AG08396 (cell line): Measurements from ENCODE around the gene TMEM132A.

Experiments
- DNase-seq: peaks from one replicate; pipeline ENCODE4 v3.0.0; 2012; ENCODE audit warnings: low spot score, mixed read lengths

The TMEM132A gene

DNA sequence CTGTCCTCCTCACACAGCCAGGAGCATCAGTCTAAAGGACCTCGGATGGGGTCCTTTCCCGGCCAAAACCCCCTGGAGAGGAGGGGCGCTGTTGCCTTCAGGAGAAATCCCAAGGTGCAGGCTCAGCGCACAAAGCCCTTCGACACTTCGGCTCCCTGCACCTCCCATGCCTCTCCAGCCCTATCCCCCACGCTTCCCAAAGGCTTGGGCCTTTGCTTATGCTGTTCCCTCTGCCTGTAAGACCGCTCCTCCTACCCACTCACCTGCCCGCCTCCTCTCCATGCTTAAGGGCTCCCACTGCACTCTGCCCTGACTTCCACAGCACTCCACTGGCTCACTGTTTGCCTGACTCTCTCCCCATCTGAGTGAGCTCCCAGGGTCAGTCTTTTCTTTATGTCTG is 14.2 kb downstream of the TMEM132A start:
- DNase-seq: no peak

DNA sequence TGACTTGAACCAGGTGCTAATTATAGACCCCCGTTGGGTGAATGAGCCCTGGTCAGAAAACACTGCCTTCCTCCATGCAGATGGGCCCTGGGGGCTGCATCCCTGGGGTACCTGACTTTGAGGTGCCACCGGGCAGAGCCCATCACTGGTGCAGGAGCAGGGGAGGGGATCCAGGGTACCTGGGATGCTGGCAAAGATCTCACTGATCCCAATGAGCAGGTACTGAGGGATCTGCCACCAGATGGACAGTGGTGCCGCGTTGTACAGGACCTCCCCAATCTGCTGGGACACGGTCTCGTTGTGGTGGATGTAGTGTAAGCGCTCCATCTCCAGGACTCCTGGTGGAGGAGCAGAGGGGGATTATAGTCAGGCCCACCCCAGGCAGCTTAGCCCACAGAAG is 15.0 kb downstream of the TMEM132A start:
- no peak for DNase-seq

DNA sequence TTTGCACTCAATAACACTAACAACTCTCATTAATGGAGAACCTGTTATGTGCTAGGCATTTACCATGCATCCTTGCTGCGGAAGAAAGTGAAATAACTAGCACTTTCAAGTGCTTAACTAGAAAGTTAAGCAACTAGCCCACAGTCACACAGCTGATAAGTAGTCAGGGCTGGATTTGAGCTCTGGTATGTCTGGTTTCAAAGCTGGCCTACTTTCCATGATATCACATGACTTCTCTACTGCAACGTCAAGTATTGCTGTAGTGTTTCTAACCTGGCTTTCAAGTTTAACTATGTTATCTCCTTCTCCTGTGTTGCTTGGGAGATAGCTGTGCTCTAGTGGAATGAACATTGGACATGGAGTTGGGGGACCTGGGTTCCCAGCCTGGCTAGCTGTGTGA is 15.6 kb downstream of the TMEM132A start:
- DNase-seq: no peak

DNA sequence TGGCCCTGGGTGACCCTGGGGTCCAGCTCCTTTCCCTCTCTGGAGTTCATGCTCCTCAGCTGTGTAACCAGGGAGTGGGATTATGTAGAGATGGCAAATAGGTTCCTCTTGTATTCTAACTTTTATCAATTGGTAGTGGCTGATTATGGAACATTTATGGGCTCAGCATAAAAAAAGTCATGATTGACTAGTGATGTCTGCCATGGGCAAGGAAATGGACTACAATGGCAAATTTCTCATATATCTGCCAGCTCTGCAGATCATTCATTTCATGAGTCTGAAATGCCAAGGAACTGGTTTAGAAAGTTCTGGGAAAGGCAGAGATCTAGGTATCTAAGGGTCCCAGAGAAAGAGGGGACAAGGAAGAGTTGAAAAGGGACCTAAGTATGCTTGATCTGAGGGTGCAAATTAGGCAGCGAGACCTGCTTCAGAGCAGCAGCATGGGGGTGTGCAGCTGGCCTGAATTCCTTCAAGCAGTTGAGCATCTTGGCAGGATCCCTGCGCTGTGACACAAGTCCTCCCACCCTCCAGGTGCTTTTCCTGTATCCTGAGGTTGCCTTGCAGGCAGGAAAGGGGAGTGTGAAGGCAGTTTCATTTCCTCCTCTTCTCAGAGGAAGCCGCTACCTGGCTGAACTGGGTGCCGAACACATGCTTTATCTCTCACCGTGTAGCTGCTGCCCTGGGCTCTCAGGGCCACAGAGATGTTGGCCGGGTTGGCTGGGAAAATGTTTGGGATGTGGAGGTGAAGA is 17.3 kb downstream of the TMEM132A start:
- DNase-seq: no peak

DNA sequence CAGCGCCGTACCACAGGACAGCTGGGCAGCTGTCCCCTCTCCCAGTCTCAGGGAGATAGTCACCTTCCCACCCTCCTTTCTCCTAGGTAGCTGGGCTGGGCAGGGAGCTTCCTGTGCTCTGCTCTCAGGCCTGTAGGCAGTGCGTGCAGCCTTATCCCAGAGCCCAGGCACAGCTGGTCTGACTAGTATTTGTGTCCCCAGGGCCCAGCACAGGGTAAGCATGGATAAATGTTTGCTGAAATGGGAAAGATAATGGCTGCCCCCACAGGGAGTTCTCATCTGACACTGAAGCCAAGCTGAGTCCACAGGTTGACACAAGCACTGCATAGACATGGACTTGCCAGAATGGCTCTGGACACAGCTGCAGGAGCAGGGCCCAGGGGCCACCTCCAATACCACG is 18.0 kb downstream of the TMEM132A start:
- DNase-seq: no peak

DNA sequence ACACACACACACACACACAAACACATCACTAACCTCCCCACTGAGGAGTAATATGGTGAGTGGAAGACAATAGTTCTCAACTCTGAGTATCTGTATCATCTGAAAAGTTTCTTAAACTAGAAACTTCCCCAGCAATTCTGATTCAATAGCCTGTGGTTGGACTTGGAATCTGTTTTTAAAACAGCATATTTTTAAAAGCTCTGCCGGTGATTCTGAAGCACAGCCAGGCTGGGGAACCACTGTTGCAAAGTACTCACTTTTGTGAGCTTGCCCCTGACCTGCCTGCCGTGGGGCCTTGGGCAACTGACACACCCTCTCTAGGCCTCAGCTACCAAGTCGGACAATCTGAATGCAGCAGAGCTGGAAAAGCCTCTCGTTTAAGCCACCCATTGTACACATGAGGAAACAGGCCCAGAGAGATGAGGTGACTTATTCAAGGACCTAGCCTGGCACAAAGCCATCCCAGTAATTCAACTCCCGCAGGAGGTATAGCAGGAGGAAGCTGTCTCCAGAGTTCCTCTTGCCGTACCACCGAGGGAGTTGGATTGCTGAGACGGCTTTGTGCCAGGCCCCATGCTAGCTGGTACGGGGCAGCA is 18.8 kb downstream of the TMEM132A start:
- DNase-seq: no peak

DNA sequence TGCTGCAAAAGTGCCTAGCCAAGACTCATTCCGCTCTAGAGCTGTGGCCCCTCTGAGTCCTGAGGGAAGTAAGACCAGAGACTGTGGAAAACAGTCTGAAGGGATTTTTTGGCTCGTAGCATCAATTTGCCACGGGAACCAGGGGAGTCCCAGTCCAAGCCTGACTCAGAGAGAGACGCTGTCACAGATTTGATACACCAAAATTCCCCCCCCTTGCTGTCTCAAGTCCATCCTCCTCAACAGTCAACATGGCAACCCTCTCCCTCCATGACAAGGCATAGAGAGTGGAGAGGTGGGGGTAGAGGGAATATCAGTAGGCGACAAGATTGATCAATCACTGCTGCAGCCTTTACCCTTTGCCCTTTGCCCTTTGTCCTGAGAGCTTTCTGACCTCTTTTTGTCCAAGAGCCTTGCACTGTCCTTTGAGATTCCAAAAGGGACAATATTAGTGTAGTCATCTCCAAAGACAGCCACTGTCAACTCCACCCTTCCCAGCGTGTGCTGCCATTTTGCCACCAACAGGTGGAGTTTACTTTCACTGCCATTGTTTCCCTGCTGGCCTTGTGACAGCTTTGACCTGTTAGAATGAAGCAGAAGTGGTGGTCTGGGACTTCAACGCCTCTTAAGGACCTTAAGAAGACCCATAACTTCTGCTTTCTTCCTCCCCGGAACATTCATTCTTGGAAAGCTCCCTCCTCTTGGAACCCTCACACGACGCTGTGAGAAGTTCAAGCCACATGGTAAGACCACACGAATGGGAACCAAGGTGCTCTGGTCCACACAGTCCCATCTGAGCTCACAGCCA is 20.4 kb downstream of the TMEM132A start:
- DNase-seq: no peak

DNA sequence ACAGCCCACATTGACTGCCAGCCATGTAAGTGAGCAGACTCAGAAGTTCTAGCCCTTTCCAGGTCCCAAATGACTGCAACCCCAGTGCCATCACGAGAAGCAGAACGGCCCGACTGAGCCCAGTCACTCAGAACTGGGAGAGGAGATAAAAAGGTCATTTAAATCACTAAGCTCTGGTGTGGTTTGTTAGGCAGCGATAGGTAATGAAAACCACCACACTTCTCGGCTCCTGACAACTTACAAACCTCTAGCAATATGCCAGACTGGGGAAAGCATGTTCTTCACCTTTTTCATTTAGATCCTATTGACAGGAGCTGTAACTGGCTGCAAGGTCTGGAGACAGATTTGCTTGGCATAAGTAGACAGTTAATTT is 21.0 kb downstream of the TMEM132A start:
- no peak for DNase-seq

DNA sequence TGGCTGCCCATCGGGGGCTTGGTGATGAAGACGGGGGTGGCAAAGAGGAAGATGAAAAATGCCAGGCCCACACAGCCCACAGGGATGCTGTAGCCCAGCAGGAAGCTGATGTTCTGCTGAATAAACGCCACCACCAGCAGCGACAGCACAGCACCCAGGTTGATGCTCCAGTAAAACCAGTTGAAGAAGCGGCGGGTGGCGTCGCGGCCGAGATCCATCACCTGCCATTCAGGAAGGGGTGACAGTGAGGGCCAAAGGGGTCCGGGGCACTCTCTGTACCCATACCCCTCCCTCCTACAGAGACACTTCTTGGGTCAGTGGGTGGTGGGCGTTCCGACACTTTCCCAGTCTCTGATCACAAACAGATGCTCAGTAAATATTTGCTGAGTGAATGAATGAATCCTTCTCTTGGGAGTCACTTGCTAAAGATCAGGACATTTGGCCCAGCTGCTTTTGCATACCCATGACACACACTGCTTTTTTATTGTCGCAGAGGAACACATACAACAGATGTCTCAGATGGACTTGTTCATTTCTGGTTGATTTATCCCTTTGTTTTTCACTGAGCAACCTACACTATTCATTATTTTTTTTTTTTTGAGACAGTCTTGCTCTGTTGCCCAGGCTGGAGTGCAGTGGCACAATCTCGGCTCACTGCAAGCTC is 22.5 kb downstream of the TMEM132A start:
- DNase-seq: no peak

DNA sequence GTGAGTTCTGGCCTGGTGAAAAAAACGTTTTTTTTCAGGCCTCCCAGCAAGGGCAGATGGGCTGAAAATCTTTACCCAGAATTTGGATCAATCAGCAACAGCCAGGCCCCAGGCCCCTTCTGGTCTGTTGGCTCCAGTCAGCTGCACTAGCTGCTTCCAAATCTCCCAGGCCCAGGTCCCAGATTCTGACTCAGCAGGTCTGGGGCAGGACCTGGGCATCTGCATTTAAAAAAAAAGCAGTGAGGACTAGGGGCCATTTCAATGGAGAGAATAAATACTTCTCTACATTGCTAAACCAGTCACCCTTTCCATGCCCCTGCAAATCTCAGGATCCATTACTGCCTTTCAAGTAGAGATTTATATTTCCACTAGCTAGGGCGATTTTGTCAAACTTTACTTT is 23.4 kb downstream of the TMEM132A start:
- no peak for DNase-seq

DNA sequence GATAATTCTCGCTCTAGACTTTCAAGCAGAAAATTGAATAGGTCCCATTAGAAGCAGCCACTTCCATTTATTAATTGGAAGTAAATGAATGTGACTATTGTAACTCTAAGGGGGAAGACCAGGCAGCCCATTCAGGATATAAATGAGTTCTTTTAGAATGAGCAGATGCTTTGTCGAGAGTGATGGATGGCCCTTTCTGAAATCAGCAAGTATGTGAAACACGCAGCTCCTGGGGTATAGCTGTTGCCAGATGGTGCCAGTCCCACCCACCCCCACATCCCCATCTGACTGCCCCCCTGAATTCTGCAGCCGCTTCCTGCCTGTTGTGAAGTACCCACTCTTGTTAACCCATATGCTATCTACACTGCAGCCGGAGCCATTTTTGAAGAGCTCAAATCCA is 24.0 kb downstream of the TMEM132A start:
- DNase-seq: no peak

DNA sequence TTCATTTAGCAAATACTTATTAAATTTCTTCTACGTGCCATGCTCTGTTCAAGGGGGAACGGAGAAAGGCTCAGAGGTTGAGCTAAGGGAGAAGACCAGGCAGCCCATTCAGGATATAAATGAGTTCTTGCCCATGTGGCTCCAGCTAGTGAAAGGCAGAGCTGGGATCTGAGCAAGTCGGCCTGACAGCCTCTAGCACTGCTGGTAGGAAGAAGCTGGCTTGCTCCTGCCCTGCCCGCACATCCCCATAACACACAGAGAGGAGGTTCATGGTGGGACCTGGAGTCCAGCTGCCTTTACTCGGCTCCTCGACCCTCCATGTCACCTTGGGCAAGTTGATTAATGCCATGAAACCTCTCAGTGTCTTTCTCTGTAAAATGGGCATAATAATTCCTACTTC is 25.8 kb downstream of the TMEM132A start:
- no peak for DNase-seq

DNA sequence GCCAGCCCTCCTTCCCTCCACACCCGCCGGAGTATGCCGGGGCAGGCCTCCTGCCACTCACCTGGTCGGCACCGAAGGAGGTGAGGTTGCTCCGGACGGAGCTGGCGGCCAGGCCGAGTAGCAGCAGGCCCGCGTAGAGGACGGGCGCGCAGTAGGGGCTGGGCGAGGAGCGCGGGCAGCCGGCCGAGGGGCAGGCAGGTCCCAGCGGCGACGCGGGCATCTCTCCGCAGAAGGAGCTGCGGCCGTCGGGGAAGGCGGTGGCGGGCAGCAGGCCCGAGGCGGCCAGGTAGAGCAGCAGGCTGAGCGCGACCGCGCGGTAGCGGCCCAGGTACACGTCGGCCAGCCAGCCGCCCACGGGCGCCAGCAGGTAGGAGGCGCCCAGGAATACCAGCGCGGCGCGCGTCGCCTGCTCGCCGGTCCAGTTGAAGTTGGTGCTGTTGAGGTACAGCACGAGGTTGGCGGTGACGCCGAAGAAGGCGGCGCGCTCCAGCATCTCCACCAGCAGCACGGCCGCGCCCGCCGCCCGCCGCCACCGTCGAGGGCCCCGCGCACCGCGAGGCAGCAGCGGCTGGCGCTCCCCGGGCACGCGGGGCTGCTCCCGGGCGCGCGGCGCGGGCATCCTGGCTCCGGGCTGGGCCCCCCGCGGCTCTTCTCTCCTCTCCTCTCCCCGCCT is 26.8 kb downstream of the TMEM132A start:
- no peak for DNase-seq

DNA sequence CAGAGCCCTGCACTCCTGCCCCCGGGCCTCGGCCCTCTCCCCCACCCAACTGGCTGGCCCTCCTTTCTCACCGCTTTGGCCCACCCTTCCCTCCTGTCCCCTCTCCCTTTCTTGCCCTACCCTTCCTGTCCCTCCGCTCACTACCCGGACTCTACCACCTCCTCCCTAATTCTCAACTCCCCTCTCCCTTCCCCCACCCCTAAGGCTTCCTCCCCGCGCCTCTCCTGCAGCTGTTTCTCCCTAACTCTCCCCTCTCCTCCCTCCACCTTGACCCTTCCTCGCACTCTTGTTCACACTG is 27.3 kb downstream of the TMEM132A start:
- DNase-seq: no peak

DNA sequence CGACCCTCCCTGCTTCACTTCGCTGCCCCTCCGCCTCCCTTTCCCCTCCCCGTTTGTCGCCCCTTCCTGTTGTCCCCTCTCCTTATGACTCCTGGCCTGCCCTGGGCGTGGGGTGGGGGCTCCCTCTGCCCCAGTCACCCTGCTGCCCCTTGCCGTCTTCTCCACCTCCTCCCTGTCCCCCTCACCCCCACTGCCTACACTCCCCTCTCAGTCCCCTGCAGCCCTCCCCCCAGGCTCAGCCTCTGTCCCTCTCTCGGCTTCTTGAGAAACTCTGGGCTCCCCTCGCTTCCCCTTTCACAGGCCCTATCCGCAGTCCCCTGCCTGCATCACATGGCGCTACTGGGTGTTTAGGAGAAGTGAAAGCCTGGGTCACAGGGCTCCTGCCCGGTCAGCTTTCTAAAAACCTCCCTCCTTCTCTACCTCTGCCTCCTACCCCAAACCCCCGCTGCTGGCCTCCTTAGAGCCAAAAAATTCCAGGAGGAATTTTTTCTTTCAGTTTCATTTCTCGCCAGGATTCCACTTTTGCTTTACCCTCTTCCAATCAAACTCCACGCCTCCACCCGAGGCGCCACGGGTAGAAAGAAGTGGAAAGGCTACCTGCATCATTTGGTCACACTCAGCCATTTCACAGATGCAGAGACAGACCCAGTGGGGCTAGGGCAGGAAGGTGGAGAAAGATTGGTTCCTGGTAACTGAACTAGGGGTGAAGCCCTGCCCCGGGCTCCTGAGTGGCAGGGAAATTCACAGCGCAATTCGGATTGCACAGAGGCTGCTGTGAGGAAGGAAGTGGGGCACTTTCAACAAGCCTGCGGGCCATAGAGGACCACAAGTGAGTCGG is 27.9 kb downstream of the TMEM132A start, which contains the start of gene SLC15A3:
Gene SLC15A3, minus strand, starts transcription at position 273 of the 838 bp plus-strand sequence. CDS start 625 bp downstream, outside the sequence.
- DNase-seq: peak; percentile 64

DNA sequence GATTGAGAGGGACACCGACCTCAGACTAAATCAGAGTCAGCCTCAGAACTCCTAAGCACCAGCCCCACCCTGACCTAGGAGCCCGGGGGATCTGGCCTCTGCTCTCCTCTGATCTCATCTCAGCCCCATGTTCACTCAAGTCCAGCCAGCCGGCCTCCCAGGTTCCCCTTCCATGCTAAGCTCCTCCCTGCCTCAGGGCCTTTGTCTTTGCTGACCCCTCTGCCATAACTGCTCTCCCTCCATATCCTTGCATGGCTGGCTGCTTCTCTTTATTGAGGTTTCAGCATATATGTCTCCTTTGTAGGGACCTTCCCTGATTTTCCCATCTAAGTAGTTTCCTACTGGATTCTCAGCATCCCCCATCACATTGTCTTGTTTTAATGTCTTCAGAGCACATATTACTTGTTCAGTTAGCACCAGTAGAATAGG is 28.5 kb downstream of the TMEM132A start:
- DNase-seq: no peak

DNA sequence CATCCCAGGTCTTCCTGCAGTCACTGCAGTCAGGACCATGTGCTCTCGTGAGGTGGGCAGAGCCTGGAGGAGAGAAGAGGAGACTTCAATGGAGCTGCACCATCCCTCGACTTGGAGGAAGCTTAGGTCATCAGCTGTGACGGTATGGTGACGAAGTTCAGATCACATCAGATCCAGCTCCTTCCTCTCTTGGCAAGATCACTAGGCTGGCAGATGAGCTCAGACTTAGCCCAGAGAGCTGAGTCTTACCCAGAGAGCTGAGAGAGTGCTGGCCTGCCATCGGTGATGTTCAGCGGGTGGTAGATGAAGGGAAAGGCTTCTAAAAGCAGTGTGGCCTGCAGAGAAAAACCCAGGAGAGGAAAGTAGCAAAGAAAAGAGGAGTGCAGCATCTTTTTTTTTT is 29.5 kb downstream of the TMEM132A start:
- DNase-seq: no peak

DNA sequence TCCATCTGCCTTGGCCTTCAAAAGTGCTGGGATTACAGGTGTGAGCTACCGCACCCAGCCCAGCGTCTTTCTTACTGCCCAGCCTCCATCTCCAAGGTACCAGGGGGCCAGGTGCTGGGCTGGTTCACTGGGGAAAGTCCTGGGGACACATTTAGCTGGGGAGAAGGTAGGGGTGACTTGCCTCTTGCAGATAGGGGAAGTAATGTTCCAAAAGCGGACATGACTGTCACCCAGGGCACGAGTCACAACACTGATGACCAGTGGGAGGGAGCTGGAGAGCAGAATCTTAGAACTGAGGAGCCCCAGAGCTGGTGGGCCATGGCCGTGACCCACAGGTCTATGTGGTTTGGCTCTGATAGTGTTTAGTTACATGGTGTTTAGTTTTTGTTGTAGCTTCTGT is 30.2 kb downstream of the TMEM132A start:
- DNase-seq: no peak

DNA sequence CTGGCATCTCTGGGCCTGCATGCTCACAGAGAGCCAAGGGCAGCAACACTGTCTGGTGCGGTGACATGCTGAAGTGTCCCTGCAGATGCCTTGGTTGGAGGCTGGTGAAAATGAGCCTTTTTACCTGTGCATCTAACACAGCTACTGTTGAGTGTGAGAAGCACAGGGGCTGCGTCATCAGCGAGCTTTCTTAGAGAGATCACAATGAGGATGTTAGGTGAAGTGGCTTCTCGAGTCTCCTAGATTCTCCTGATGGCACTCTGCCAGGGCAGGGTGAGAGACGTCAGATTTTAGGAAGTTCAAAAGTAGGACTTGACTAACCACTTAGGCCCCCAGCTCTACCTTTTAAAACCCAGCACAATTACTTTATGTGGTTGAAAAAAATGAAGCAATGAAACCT is 31.3 kb downstream of the TMEM132A start:
- no peak for DNase-seq

DNA sequence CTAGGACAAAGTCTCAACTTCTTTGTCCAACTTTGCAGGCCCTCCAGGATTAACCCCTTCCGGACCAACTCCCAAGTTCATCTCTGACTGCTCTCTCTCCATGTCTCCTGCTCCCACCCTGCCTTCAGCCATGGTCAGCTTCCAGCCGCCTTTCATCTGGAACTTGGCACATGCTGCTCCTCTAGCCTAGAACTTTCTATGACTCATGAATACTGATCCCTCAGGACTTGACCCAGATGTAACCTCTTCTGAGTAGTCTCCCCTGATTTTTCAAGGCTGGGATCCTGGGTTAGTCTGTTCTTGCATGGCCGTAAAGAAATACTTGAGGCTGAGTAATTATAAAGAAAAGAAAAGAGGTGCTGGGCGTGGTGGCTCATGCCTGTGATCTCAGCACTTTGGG is 32.9 kb downstream of the TMEM132A start:
- no peak for DNase-seq

DNA sequence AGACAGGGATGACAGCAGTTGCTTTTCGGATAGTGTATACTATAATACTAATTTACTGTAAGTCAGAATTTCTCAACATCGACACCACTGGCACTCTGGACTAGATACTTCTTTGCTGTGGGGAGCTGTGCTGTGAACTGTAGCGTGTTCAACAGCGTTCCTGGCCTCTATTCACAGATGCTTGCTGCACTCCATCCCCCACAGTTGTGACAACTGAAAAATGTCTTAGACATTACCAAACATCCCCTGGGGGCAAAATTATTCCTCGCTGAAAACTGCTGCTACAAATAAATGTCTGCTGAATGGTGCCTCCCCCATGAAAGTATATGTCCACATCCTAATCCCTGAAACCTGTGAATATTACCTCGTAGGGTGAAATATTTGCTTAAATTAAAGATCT is 35.2 kb downstream of the TMEM132A start:
- DNase-seq: no peak
